ENCODE measurements around the gene ABCA8.
A peak's percentile ranks its signal among the peaks of the same experiment; 100 is the strongest.

Gene ABCA8

GRCh38 chr17:68943123-68943811 is 11.9 kb downstream of the ABCA8 start:
- no peak for DNase-seq

GRCh38 chr17:68942389-68942788 is 12.8 kb downstream of the ABCA8 start:
- no peak for DNase-seq

GRCh38 chr17:68941761-68942160 is 13.4 kb downstream of the ABCA8 start:
- no peak for DNase-seq

- DNase-seq: no peak
These were observed 16.0 kb downstream of the ABCA8 start for GRCh38 chr17:68939195-68939594.

- DNase-seq: no peak
These were observed 17.2 kb downstream of the ABCA8 start for GRCh38 chr17:68937890-68938514.

- DNase-seq: no peak
These were observed 27.7 kb downstream of the ABCA8 start for GRCh38 chr17:68927516-68927915.

- DNase-seq: no peak
These were observed 30.1 kb downstream of the ABCA8 start for GRCh38 chr17:68924793-68925720.

- no peak for DNase-seq
These were observed 44.3 kb downstream of the ABCA8 start for GRCh38 chr17:68910789-68911431.

- no peak for DNase-seq
These were observed 44.9 kb downstream of the ABCA8 start for GRCh38 chr17:68910251-68910705.

- DNase-seq: peak in 1 of 2 experiments; percentile 36
These were observed 46.1 kb downstream of the ABCA8 start for GRCh38 chr17:68909066-68909465.

GRCh38 chr17:68908045-68908444 is 47.1 kb downstream of the ABCA8 start:
- no peak for DNase-seq

GRCh38 chr17:68906638-68907037 is 48.6 kb downstream of the ABCA8 start:
- no peak for DNase-seq

GRCh38 chr17:68903286-68903685 is 51.9 kb downstream of the ABCA8 start:
- DNase-seq: no peak

- DNase-seq: no peak
These were observed 57.6 kb downstream of the ABCA8 start for GRCh38 chr17:68897557-68897956.

GRCh38 chr17:68892658-68893057 is 62.5 kb downstream of the ABCA8 start:
- no peak for DNase-seq

GRCh38 chr17:68892193-68892592 is 63.0 kb downstream of the ABCA8 start:
- DNase-seq: no peak

GRCh38 chr17:68886401-68886800 is 68.8 kb downstream of the ABCA8 start:
- DNase-seq: no peak

GRCh38 chr17:68884888-68885287 is 70.3 kb downstream of the ABCA8 start:
- no peak for DNase-seq

- no peak for DNase-seq
These were observed 76.8 kb downstream of the ABCA8 start for GRCh38 chr17:68878226-68878885.

GRCh38 chr17:68871447-68871846 is 83.7 kb downstream of the ABCA8 start:
- DNase-seq: no peak

- DNase-seq: no peak
These were observed 84.2 kb downstream of the ABCA8 start for GRCh38 chr17:68870976-68871375.

GRCh38 chr17:68870161-68870826 is 84.9 kb downstream of the ABCA8 start:
- no peak for DNase-seq

Measured in SW 1271 (cell line).